Activated T-cell treated with anti-CD3 and anti-CD28 coated beads, Interleukin-2, amount 50 U/mL, for 24 hours (primary cell): ENCODE data around the gene SLC22A23.

Experiments used
- DNase-seq: peaks from one replicate; pipeline ENCODE4 v3.0.0-alpha.2; 2020
- H3K27ac Mint-ChIP-seq: 2 replicates; pipeline ENCODE4 v1.8.0; 2020; ENCODE audit warnings: mild to moderate bottlenecking, mixed read lengths
- H3K27me3 Mint-ChIP-seq: 2 replicates; pipeline ENCODE4 v1.8.0; 2020; ENCODE audit warnings: mixed read lengths
- H3K36me3 Mint-ChIP-seq: 2 replicates; pipeline ENCODE4 v1.8.0; 2020; ENCODE audit warnings: low read depth, mixed read lengths
- H3K4me1 Mint-ChIP-seq: 2 replicates; pipeline ENCODE4 v1.8.0; 2020; ENCODE audit warnings: low read depth, mixed read lengths
- H3K4me3 Mint-ChIP-seq: 2 replicates; pipeline ENCODE4 v1.8.0; 2020; ENCODE audit warnings: mild to moderate bottlenecking, moderate library complexity, mixed read lengths
- H3K9me3 Mint-ChIP-seq: 2 replicates; pipeline ENCODE4 v1.8.0; 2020; ENCODE audit warnings: mixed read lengths

SLC22A23 gene

DNA sequence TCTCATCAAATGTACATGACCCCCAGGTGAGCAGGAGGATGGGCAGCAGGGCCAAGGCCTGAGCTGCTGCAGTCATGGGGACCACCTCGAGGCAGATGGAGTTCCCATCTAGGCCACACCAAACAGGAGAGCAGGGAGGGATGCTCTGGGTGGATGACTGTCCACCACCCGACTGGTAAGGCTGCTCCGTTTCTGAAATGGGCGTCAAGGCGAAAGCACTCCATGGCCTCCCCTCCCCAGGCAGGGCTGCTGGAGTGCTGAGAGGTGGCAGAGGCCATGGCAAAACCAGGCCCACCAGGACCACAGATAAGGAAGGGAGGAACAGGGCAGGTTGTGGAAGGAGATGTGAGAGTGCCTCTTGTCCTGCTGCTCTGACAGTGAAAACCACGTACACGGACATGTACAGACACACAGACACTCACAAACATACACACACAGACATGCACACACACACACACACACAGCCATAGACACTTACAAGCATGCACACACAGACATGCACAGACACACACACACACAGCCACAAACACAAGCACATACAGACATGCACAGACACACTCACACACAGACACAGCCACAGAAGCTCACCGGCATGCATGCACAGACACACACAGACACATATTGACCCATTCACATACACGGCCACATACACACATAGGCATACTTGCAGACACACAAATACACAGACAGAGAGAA lies 104.9 kb downstream of the SLC22A23 start:
- Mint-ChIP-seq H3K27me3 (peaks cover 2% of the 10 kb centered on the region), H3K4me3 (no peak overlapping the region), H3K4me1 (peaks cover 16% of the 10 kb centered on the region), H3K36me3 (no peaks in the 10 kb centered on the region), H3K27ac (no peak overlapping the region), H3K9me3 (no peaks in the 10 kb centered on the region)
- no peak for DNase-seq

- DNase-seq = no peak
- H3K4me3 Mint-ChIP-seq = no peak overlapping the region
- H3K4me1 Mint-ChIP-seq = peaks cover 11% of the 10 kb centered on the region
- H3K27me3 Mint-ChIP-seq = peaks cover 2% of the 10 kb centered on the region
- no peaks in the 10 kb centered on the region for H3K36me3 Mint-ChIP-seq
- H3K9me3 Mint-ChIP-seq = no peaks in the 10 kb centered on the region
- no peak overlapping the region for H3K27ac Mint-ChIP-seq
Observed at GRCh38 chr6:3351105-3351676, 105.7 kb downstream of the SLC22A23 start.

DNA sequence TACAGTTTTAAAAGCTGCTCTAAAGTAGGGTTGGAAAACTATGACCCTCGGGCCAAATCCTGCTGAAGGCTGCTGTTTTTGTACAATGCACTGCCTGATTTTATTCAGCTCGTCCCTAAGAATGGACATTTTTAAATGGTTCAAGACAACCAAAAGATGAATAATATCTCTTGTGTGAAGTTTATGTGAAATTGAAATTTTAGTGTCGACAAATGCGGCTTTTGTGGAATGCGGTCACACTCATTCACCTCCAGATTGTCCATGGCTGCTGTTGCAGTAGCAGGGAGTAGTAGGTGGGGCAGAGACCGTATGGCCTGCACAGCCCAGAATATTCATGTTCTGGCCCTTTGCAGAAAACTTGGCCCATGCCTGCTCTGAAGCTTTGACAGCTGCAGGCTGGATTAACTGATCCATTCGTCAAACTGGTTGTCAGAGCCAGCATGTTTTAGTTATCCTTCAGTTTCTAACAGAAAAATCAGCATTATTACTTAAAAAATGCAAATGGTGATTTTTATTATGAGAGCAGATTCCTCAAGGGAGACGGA lies 106.5 kb downstream of the SLC22A23 start:
- H3K36me3 Mint-ChIP-seq = no peaks in the 10 kb centered on the region
- H3K27me3 Mint-ChIP-seq = peaks cover 2% of the 10 kb centered on the region
- DNase-seq = no peak
- no peak overlapping the region for H3K4me3 Mint-ChIP-seq
- peaks cover 4% of the 10 kb centered on the region for H3K4me1 Mint-ChIP-seq
- no peaks in the 10 kb centered on the region for H3K9me3 Mint-ChIP-seq
- H3K27ac Mint-ChIP-seq = no peak overlapping the region

GRCh38 chr6:3349388-3350251 lies 107.2 kb downstream of the SLC22A23 start:
- Mint-ChIP-seq H3K4me3 (no peak overlapping the region), H3K4me1 (peaks cover 2% of the 10 kb centered on the region), H3K27ac (no peak overlapping the region), H3K9me3 (no peaks in the 10 kb centered on the region), H3K36me3 (no peaks in the 10 kb centered on the region), H3K27me3 (peaks cover 2% of the 10 kb centered on the region)
- no peak for DNase-seq

DNA sequence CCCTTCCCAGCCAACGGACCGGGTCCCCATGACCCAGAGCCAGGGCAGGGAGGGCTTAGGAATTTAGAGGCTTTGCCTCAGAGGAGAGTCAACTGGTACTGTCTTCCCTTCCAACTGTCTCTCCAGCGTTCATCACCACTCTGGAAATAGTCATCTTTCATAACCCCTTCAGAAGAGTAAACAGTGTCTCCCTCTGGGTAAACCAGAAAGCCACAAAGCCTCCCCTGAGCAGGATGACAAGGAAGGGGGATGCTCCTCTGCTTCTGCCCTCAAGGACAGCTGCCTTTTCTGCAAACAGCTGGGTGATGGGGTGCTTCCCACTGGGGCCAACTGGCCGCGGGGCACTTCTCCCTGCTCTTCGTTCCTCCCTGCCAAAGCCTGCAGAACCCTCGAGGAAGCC lies 108.0 kb downstream of the SLC22A23 start:
- H3K36me3 Mint-ChIP-seq = no peaks in the 10 kb centered on the region
- peaks cover 2% of the 10 kb centered on the region for H3K27me3 Mint-ChIP-seq
- no peak overlapping the region for H3K4me3 Mint-ChIP-seq
- no peak for DNase-seq
- no peaks in the 10 kb centered on the region for H3K9me3 Mint-ChIP-seq
- peaks cover 2% of the 10 kb centered on the region for H3K4me1 Mint-ChIP-seq
- no peak overlapping the region for H3K27ac Mint-ChIP-seq

DNA sequence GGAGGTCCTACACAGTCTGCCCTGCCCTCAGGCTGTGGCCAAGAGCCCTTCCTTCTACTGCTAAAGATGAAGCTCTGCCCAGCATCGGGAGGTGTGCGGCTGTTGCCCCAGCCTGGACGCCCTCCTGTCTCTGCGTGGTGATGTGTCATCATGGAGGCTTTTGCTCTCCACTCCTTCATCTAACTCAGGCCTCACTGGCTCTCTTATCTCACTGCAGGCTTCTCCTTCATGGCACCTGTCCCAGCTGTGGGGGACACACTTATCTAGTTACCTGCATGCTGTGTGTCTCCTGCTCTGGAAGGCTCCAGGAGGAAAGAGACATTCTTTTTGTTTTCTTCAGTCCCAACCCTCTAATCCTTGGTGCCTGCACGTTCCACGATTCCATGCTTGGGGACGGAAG lies 109.0 kb downstream of the SLC22A23 start:
- DNase-seq = no peak
- Mint-ChIP-seq H3K9me3 (no peaks in the 10 kb centered on the region), H3K4me1 (peaks cover 2% of the 10 kb centered on the region), H3K27ac (no peak overlapping the region), H3K36me3 (no peaks in the 10 kb centered on the region), H3K27me3 (peaks cover 2% of the 10 kb centered on the region), H3K4me3 (no peak overlapping the region)

DNA sequence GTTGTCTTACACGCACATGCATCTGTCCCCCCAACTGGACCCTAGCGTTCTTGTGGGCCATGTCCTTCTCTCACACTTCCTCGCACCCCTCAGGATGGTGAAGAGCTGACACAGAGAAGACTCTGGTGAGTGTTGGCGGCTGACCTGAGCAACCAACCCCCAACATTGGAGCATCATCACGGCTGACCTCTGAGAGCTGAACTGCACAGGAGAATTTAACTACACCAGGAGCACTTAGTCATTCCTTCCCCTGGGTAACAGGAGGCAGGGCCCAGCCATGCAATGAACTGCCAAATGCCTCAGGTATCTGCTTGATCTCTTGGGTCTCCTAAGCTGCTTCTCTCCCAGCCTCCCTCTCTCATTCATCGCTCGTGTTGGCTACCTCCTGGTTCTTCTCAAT lies 109.6 kb downstream of the SLC22A23 start:
- no peak for DNase-seq
- Mint-ChIP-seq H3K4me1 (peaks cover 2% of the 10 kb centered on the region), H3K27ac (no peak overlapping the region), H3K36me3 (no peaks in the 10 kb centered on the region), H3K9me3 (no peaks in the 10 kb centered on the region), H3K27me3 (peaks cover 2% of the 10 kb centered on the region), H3K4me3 (no peak overlapping the region)

DNA sequence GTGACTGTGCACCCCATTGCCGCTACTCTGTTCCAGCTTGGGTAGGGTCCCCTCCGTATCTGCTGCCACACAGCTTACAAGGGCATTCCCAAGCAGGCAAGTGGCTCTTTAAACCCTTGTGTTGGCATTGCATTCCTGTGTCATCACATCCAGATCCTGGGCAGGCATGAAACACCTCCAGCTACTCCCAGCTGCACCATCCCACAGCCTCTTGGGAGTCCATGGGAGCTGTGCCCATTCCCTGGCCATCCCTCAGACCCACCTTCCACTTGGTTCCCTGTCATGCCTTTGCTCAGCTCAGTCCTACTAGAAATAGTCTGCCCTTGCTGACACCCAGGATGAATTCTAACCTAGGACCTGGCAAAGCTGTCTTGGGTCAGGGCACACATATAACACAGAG lies 110.4 kb downstream of the SLC22A23 start:
- H3K9me3 Mint-ChIP-seq = no peaks in the 10 kb centered on the region
- no peak overlapping the region for H3K4me3 Mint-ChIP-seq
- peaks cover 2% of the 10 kb centered on the region for H3K4me1 Mint-ChIP-seq
- peaks cover 2% of the 10 kb centered on the region for H3K27me3 Mint-ChIP-seq
- DNase-seq = no peak
- H3K36me3 Mint-ChIP-seq = no peaks in the 10 kb centered on the region
- no peak overlapping the region for H3K27ac Mint-ChIP-seq

DNA sequence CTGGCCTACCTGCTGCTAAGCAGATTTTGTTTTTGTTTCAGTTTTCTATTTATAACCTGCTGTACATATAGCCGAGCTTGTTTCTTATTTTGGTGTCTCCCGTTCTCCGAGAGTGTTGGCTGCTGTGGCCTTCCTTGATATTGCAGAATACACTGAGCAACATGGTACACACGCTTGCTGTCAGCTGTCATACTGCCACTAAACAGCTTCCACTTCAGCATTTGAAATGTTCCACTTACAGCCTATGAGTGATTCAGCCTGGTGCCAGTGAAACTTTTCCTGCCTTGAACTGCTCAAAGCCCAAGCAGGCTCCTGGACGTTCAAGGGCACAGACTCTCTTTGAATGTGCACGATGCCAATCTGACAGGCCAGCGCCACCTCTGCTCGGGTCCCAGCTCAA lies 111.0 kb downstream of the SLC22A23 start:
- Mint-ChIP-seq H3K4me1 (peaks cover 2% of the 10 kb centered on the region), H3K4me3 (no peak overlapping the region), H3K27me3 (peaks cover 2% of the 10 kb centered on the region), H3K36me3 (no peaks in the 10 kb centered on the region), H3K9me3 (no peaks in the 10 kb centered on the region), H3K27ac (no peak overlapping the region)
- DNase-seq = no peak

GRCh38 chr6:3343089-3343883 lies 113.6 kb downstream of the SLC22A23 start:
- H3K27ac Mint-ChIP-seq = no peak overlapping the region
- no peak overlapping the region for H3K4me3 Mint-ChIP-seq
- H3K27me3 Mint-ChIP-seq = peaks cover 2% of the 10 kb centered on the region
- DNase-seq = no peak
- H3K36me3 Mint-ChIP-seq = no peaks in the 10 kb centered on the region
- H3K4me1 Mint-ChIP-seq = peaks cover 2% of the 10 kb centered on the region
- H3K9me3 Mint-ChIP-seq = no peaks in the 10 kb centered on the region

DNA sequence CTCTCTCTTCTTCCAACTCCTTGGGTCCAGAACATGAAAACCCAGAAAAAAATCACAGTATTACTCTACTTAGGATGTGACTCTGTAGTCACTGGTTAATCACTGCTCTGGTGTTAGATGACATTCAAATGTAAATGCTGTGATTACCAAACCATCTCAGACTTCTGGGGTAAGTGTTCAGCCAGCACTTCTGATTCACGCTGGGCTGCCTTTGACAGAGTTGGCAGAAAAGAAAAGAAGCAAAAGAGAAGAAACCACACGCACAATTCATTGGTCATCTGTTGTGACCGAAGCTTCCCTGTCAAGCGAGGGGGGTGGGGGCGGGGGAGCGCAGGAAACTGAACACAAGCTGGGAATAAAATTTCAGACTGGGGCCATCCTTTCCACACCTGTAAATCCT lies 115.4 kb downstream of the SLC22A23 start:
- peaks cover 2% of the 10 kb centered on the region for H3K27me3 Mint-ChIP-seq
- H3K4me3 Mint-ChIP-seq = no peak overlapping the region
- no peak for DNase-seq

DNA sequence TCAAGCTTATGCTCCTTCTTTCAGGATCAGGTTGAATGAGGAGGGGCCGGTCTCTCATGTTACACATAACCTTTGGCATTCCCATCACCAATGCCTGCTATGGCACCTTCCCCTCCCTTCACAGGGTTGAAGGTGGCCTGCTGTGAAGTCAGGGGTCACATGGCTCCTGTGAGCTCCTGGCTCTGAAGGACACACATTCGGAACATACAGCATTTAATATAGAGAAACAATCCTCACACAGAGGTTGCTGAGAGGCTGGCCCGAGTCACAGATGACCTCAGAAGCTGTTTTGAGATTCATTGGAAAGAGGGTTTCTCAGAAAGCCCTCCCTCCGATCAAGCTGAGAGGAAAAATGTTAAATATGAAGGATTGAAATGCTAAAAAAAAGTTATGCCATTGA lies 116.0 kb downstream of the SLC22A23 start:
- peaks cover 12% of the 10 kb centered on the region for H3K4me1 Mint-ChIP-seq
- no peak for DNase-seq
- H3K9me3 Mint-ChIP-seq = no peaks in the 10 kb centered on the region
- H3K27me3 Mint-ChIP-seq = peaks cover 2% of the 10 kb centered on the region
- no peak overlapping the region for H3K4me3 Mint-ChIP-seq
- no peaks in the 10 kb centered on the region for H3K36me3 Mint-ChIP-seq
- H3K27ac Mint-ChIP-seq = no peak overlapping the region

More for the DNA sequence above, 115.4 kb downstream of the SLC22A23 start:
- Mint-ChIP-seq H3K9me3 (no peaks in the 10 kb centered on the region), H3K36me3 (no peaks in the 10 kb centered on the region), H3K27ac (no peak overlapping the region), H3K4me1 (peaks cover 12% of the 10 kb centered on the region)

GRCh38 chr6:3340358-3340802 lies 116.5 kb downstream of the SLC22A23 start:
- Mint-ChIP-seq H3K27me3 (peaks cover 2% of the 10 kb centered on the region), H3K4me1 (peaks cover 12% of the 10 kb centered on the region), H3K27ac (no peak overlapping the region)

DNA sequence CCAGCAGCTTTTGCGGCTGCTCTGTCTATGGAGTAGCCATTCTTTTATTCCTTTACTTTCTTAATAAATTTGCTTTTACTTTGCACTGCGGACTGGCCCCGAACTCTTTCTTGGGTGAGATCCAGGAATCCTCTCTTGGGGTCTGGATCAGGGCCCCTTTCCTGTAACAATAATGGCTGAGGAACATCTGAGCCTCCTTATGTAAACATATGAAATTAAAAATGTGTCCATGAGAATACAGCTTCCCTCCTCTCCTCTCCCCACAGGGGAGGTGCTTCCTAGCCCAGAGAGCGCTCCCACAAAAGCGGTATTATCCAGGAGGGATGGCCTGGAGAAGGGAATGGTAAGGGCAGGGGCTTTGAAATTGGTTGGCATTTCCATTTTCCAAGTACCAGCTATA lies 117.0 kb downstream of the SLC22A23 start:
- no peak for DNase-seq
- peaks cover 12% of the 10 kb centered on the region for H3K4me1 Mint-ChIP-seq
- H3K9me3 Mint-ChIP-seq = no peaks in the 10 kb centered on the region
- H3K4me3 Mint-ChIP-seq = no peak overlapping the region
- no peak overlapping the region for H3K27ac Mint-ChIP-seq
- peaks cover 2% of the 10 kb centered on the region for H3K27me3 Mint-ChIP-seq
- H3K36me3 Mint-ChIP-seq = no peaks in the 10 kb centered on the region

More at GRCh38 chr6:3340358-3340802, 116.5 kb downstream of the SLC22A23 start:
- H3K9me3 Mint-ChIP-seq = no peaks in the 10 kb centered on the region
- H3K36me3 Mint-ChIP-seq = no peaks in the 10 kb centered on the region
- no peak overlapping the region for H3K4me3 Mint-ChIP-seq
- DNase-seq = no peak
